Lower lobe of right lung (tissue), 2 donors: ENCODE measurements around the gene MED12L. TPM values are rescaled to one million over a fixed set of nuclear protein-coding genes. Genes with fewer than 3 reads are reported as not detected.
A peak's percentile ranks its signal among the peaks of the same experiment; 100 is the strongest.

ENCODE experiments used
- ATAC-seq, 2 donors: fragments of 200-7000 bp; cut with Tn5 transposase; one replicate each; pipeline ENCODE4 v1.9.1; 2020 to 2022; ENCODE audit warnings: mild to moderate bottlenecking in 2 of 2, moderate library complexity in 2 of 2
- DNase-seq: peaks from one replicate; pipeline ENCODE4 v3.0.0-alpha.2; 2020
- H3K27ac ChIP-seq: fragments of 200-600 bp; one replicate; pipeline ENCODE4 v1.8.0; 2022
- H3K27me3 ChIP-seq: fragments of 200-600 bp; one replicate; pipeline ENCODE4 v1.8.0; 2022; ENCODE audit warnings: low read depth
- H3K36me3 ChIP-seq: fragments of 200-600 bp; one replicate; pipeline ENCODE4 v1.8.0; 2022; ENCODE audit warnings: mild to moderate bottlenecking
- H3K4me1 ChIP-seq: fragments of 200-600 bp; one replicate; pipeline ENCODE4 v1.8.0; 2022
- H3K4me3 ChIP-seq: fragments of 200-600 bp; one replicate; pipeline ENCODE4 v1.8.0; 2022; ENCODE audit warnings: mild to moderate bottlenecking
- H3K9me3 ChIP-seq: fragments of 200-600 bp; one replicate; pipeline ENCODE4 v1.8.0; 2022
- intact Hi-C: fragments of 100-400 bp; cut with DNase I; formaldehyde crosslinking; loops from one replicate; pipeline ENCODE4 v1.11.0; 2022
- total RNA-seq: library from RNA; stranded (reverse); fragmentation: NEBNext Ultra II Directional; extraction: Animal tissue kit (Norgen Biotek cat#: 25700); gene quantifications from one replicate; pipeline ENCODE4 v1.2.1, GENCODE V29; 2021
- TF ChIP-seq, protein P1 (sequence below): fragments of 200-600 bp; IDR thresholded peaks from one replicate; pipeline ENCODE4 v1.8.0; 2022; ENCODE audit warnings: antibody characterized with exemption, mild to moderate bottlenecking
- donor health status: DM: no; HTN: yes; CAD: no; lungs with severe emphysema.

The MED12L gene
- total RNA-seq, 1 donor from 2014 or later = 0.44 TPM

DNA sequence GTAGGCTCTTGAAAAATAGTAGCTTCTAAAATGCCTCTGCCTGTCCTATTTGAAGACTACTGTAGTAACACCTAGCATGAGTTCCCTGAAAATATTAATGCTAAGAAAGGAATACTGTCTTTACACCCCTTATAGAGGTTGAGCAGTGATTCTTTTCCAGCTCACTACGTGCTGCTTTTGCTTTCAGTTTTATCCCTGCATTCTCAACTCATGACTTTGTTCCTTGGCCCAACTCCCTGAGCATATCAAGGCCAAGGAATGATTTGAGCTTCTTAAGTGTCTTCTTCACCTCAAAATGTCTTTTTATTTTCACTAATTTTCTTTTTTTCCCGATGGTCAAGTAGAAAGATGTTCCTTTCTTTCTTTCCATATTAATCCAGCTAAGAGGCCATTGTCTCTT lies 260.4 kb downstream of the MED12L start:
- DNase-seq = no peak
- no peaks in the 10 kb centered on the region for H3K36me3 ChIP-seq
- intact Hi-C loops = no loop called here
- H3K4me1 ChIP-seq = peaks cover 4% of the 10 kb centered on the region
- H3K27ac ChIP-seq = peak overlapping the region; percentile 60
- no peaks in the 10 kb centered on the region for H3K27me3 ChIP-seq
- peak overlapping the region; percentile 4 for H3K4me3 ChIP-seq
- peak; percentile 54 to 63 for ATAC-seq
- no peaks in the 10 kb centered on the region for H3K9me3 ChIP-seq
- TF ChIP-seq, protein P1, sequence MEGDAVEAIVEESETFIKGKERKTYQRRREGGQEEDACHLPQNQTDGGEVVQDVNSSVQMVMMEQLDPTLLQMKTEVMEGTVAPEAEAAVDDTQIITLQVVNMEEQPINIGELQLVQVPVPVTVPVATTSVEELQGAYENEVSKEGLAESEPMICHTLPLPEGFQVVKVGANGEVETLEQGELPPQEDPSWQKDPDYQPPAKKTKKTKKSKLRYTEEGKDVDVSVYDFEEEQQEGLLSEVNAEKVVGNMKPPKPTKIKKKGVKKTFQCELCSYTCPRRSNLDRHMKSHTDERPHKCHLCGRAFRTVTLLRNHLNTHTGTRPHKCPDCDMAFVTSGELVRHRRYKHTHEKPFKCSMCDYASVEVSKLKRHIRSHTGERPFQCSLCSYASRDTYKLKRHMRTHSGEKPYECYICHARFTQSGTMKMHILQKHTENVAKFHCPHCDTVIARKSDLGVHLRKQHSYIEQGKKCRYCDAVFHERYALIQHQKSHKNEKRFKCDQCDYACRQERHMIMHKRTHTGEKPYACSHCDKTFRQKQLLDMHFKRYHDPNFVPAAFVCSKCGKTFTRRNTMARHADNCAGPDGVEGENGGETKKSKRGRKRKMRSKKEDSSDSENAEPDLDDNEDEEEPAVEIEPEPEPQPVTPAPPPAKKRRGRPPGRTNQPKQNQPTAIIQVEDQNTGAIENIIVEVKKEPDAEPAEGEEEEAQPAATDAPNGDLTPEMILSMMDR = no peak

DNA sequence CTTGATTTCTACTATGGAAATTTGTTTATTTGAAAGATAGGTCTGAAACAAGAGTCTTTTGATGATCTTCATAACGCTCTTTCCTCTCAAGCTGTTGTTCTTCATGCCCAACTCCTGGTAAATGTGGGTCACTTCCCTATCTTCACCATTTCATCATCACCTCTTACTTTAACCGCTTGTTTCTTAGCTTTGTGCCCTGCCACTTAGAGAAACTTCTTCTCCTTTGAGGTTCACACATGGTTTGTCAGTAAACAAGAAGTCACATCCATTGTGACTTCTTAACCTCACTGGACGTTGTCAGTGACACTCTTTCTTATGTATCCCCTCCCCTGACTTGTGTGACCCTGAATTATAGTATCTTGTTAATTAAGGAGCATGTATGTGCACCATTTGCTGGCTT lies 260.8 kb downstream of the MED12L start:
- ATAC-seq = peak; percentile 71 to 76
- peak overlapping the region; percentile 4 for H3K4me3 ChIP-seq

GRCh38 chr3:151347432-151347831 lies 262.0 kb downstream of the MED12L start:
- Histone ChIP-seq H3K4me1 (peaks cover 4% of the 10 kb centered on the region), H3K4me3 (no peak overlapping the region), H3K9me3 (no peaks in the 10 kb centered on the region), H3K27me3 (no peaks in the 10 kb centered on the region), H3K36me3 (no peaks in the 10 kb centered on the region), H3K27ac (peak overlapping the region; percentile 60)
- DNase-seq (peak; percentile 59), ATAC-seq (peak; percentile 81 to 84)
- TF ChIP-seq, protein P1 = no peak
- intact Hi-C loops = no loop called here

More for the DNA sequence above, 260.8 kb downstream of the MED12L start:
- peak overlapping the region; percentile 60 for H3K27ac ChIP-seq
- no peaks in the 10 kb centered on the region for H3K27me3 ChIP-seq
- peaks cover 4% of the 10 kb centered on the region for H3K4me1 ChIP-seq
- H3K36me3 ChIP-seq = no peaks in the 10 kb centered on the region
- TF ChIP-seq, protein P1 = no peak
- H3K9me3 ChIP-seq = no peaks in the 10 kb centered on the region
- no peak for DNase-seq
- intact Hi-C loops = no loop called here

DNA sequence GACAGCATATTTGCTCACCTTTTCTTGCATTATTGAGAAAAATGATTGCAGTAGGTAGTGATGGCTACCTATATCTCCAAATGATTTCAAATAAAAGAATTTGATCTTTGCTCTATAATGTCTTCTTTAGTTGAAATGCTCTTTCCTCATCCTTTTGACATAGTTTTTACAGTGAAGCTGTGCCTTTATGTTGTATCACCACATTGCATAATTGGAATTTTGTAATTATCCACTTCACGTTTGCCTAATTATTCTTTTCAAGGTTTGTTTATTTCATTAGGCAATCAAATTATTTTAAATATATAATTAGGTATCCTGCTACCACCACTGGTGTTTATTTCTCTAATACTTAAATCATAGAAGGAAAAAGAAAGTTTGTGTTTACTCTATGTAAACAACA lies 265.2 kb downstream of the MED12L start:
- peaks cover 4% of the 10 kb centered on the region for H3K4me1 ChIP-seq
- DNase-seq (no peak), ATAC-seq (no peak)
- H3K36me3 ChIP-seq = no peaks in the 10 kb centered on the region
- TF ChIP-seq, protein P1 = no peak
- H3K4me3 ChIP-seq = no peak overlapping the region
- intact Hi-C loops = no loop called here
- no peaks in the 10 kb centered on the region for H3K9me3 ChIP-seq
- no peak overlapping the region for H3K27ac ChIP-seq
- no peaks in the 10 kb centered on the region for H3K27me3 ChIP-seq

GRCh38 chr3:151351219-151351618 lies 265.8 kb downstream of the MED12L start:
- ATAC-seq = peak in 1 of 2 donors; percentile 36
- H3K27ac ChIP-seq = peak overlapping the region; percentile 6

More at GRCh38 chr3:151351219-151351618, 265.8 kb downstream of the MED12L start:
- H3K9me3 ChIP-seq = no peaks in the 10 kb centered on the region
- TF ChIP-seq, protein P1 = no peak
- H3K36me3 ChIP-seq = no peaks in the 10 kb centered on the region
- intact Hi-C loops = no loop called here
- H3K27me3 ChIP-seq = no peaks in the 10 kb centered on the region
- H3K4me3 ChIP-seq = no peak overlapping the region
- H3K4me1 ChIP-seq = peaks cover 4% of the 10 kb centered on the region
- DNase-seq = no peak
